A549 (cell line): Measurements from ENCODE around the gene CAMTA1.

Experiments
- KDM5A ChIP-seq: fragments of 200-600 bp; sonication (generic); IDR thresholded peaks from 2 replicates; pipeline ENCODE4 v1.6.1; 2016; ENCODE audit warnings: antibody characterized with exemption, mild to moderate bottlenecking
- POLR2A ChIP-seq: IDR thresholded peaks from 2 replicates; pipeline ENCODE4 v1.6.1; 2012; ENCODE audit warnings: mild to moderate bottlenecking, low read length
- RCOR1 ChIP-seq: fragments of 150-350 bp; IDR thresholded peaks from 2 replicates; pipeline ENCODE4 v1.6.1; 2014; ENCODE audit warnings: antibody characterized with exemption, low read length, low read depth
- TF ChIP-seq, protein P1 (sequence below): fragments of >200 bp; sonication (Bioruptor Twin); formaldehyde crosslinking; IDR thresholded peaks from 3 replicates; pipeline ENCODE4 v1.5.1; 2016

DNA sequence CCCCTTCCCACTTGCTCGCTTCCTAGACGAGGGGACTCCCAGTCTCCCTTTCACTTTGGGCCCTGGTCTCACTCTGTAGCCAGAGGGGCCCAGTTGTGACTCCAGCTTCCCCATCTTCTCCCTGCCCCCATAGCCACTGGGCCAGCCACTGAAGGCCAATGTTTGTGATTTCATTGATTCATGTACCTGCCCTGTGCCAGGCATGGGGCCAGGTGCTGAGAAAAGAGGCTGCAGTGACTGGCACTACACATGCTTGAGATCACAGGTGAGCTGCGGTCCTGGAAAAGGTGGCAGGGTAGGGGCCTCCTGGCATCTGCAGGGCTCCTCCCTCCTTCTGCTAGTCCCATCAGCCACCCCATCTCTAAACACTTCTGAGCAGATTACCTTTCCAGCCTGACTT is 640.5 kb downstream of the CAMTA1 start:
- TF ChIP-seq, protein P1, sequence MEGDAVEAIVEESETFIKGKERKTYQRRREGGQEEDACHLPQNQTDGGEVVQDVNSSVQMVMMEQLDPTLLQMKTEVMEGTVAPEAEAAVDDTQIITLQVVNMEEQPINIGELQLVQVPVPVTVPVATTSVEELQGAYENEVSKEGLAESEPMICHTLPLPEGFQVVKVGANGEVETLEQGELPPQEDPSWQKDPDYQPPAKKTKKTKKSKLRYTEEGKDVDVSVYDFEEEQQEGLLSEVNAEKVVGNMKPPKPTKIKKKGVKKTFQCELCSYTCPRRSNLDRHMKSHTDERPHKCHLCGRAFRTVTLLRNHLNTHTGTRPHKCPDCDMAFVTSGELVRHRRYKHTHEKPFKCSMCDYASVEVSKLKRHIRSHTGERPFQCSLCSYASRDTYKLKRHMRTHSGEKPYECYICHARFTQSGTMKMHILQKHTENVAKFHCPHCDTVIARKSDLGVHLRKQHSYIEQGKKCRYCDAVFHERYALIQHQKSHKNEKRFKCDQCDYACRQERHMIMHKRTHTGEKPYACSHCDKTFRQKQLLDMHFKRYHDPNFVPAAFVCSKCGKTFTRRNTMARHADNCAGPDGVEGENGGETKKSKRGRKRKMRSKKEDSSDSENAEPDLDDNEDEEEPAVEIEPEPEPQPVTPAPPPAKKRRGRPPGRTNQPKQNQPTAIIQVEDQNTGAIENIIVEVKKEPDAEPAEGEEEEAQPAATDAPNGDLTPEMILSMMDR, result no peak
- TF ChIP-seq POLR2A (no peak), KDM5A (no peak), RCOR1 (no peak)
